GM18519 (cell line): ENCODE measurements around the gene ADGRD1.

Experiments
- ATAC-seq: cut with Tn5 transposase; IDR thresholded peaks from one replicate; pipeline ENCODE4 v1.9.1; 2021; ENCODE audit warnings: mild to moderate bottlenecking, moderate library complexity; ENCODE audit not compliant: unreplicated experiment, low FRiP score

ADGRD1 gene

GRCh38 chr12:131095826-131096680 lies 142.3 kb downstream of the ADGRD1 start:
- ATAC-seq = no peak

- ATAC-seq = no peak
Measured at GRCh38 chr12:131096681-131097181, 143.0 kb downstream of the ADGRD1 start.

- no peak for ATAC-seq
Measured at GRCh38 chr12:131097202-131098177, 143.8 kb downstream of the ADGRD1 start.

- ATAC-seq = no peak
Measured at GRCh38 chr12:131098178-131098981, 144.7 kb downstream of the ADGRD1 start.

- no peak for ATAC-seq
Measured at GRCh38 chr12:131100031-131100674, 146.4 kb downstream of the ADGRD1 start.

- ATAC-seq = no peak
Measured at GRCh38 chr12:131101006-131101405, 147.3 kb downstream of the ADGRD1 start.

- ATAC-seq = peak; percentile 78
Measured at GRCh38 chr12:131101703-131102492, 148.2 kb downstream of the ADGRD1 start.

- ATAC-seq = no peak
Measured at GRCh38 chr12:131102493-131102931, 148.8 kb downstream of the ADGRD1 start.

GRCh38 chr12:131102991-131103668 lies 149.4 kb downstream of the ADGRD1 start:
- peak; percentile 33 for ATAC-seq

- no peak for ATAC-seq
Measured at GRCh38 chr12:131103669-131104462, 150.2 kb downstream of the ADGRD1 start.

GRCh38 chr12:131104463-131105350 lies 151.0 kb downstream of the ADGRD1 start:
- ATAC-seq = peak; percentile 33

GRCh38 chr12:131105351-131105735 lies 151.6 kb downstream of the ADGRD1 start:
- no peak for ATAC-seq

GRCh38 chr12:131105736-131106348 lies 152.1 kb downstream of the ADGRD1 start:
- no peak for ATAC-seq

- ATAC-seq = no peak
Measured at GRCh38 chr12:131106349-131106941, 152.7 kb downstream of the ADGRD1 start.

GRCh38 chr12:131108177-131108955 lies 154.7 kb downstream of the ADGRD1 start:
- ATAC-seq = no peak
